HepG2 (cell line): ENCODE measurements around the gene PPP1R16B. TPM values are rescaled to one million over a fixed set of nuclear protein-coding genes. Genes with fewer than 3 reads are reported as not detected.

Source experiments
- DRAP1 ChIP-seq: IDR thresholded peaks from 2 replicates; pipeline ENCODE4 v1.6.1; 2016; ENCODE audit warnings: missing genetic modification reagents, missing compliant biosample characterization
- HCFC1 ChIP-seq: fragments of 150-350 bp; IDR thresholded peaks from 2 replicates; pipeline ENCODE4 v1.6.1; 2014; ENCODE audit warnings: low read depth, low read length
- HNRNPH1 ChIP-seq: fragments of 200-400 bp; formaldehyde crosslinking; optimal IDR thresholded peaks from 2 replicates; pipeline ENCODE3; 2017; ENCODE audit warnings: mild to moderate bottlenecking, low read depth, low read length
- MIER3 ChIP-seq: IDR thresholded peaks from 2 replicates; pipeline ENCODE4 v1.6.1; 2016; ENCODE audit warnings: missing compliant biosample characterization, borderline replicate concordance
- NFE2L2 ChIP-seq: fragments of 150-350 bp; IDR thresholded peaks from 2 replicates; pipeline ENCODE4 v1.6.1; 2014; ENCODE audit warnings: low read length
- UBTF ChIP-seq: sonication (generic); formaldehyde crosslinking; IDR thresholded peaks from 2 replicates; pipeline ENCODE4 v1.4.0; 2020; ENCODE audit warnings: mild to moderate bottlenecking, missing genetic modification reagents
- ZBTB20 ChIP-seq: sonication (generic); formaldehyde crosslinking; IDR thresholded peaks from 2 replicates; pipeline ENCODE4 v1.8.1; 2023; ENCODE audit warnings: missing genetic modification reagents, low read depth, mild to moderate bottlenecking, borderline replicate concordance
- ZBTB42 ChIP-seq: sonication (generic); formaldehyde crosslinking; IDR thresholded peaks from 2 replicates; pipeline ENCODE4 v1.5.0; 2020; ENCODE audit warnings: mild to moderate bottlenecking, missing genetic modification reagents
- ZFP41 ChIP-seq: sonication (generic); formaldehyde crosslinking; IDR thresholded peaks from 2 replicates; pipeline ENCODE4 v1.4.0; 2020; ENCODE audit warnings: mild to moderate bottlenecking, missing genetic modification reagents, borderline replicate concordance
- ZKSCAN1 ChIP-seq: fragments of 150-350 bp; IDR thresholded peaks from 2 replicates; pipeline ENCODE4 v1.6.1; 2014; ENCODE audit warnings: low read length
- ZNF207 ChIP-seq: fragments of 450-650 bp; IDR thresholded peaks from 2 replicates; pipeline ENCODE4 v1.6.1; 2016; ENCODE audit warnings: antibody characterized with exemption, borderline replicate concordance
- ZNF256 ChIP-seq: sonication (generic); formaldehyde crosslinking; conservative IDR thresholded peaks from 2 replicates; pipeline ENCODE4 v1.4.0; 2020; ENCODE audit warnings: missing genetic modification reagents
- ZNF512 ChIP-seq: sonication (generic); formaldehyde crosslinking; IDR thresholded peaks from 2 replicates; pipeline ENCODE4 v1.4.0; 2020; ENCODE audit warnings: mild to moderate bottlenecking, missing genetic modification reagents
- ZNF563 ChIP-seq: sonication (generic); formaldehyde crosslinking; IDR thresholded peaks from 2 replicates; pipeline ENCODE4 v1.8.0; 2022; ENCODE audit warnings: mild to moderate bottlenecking, moderate library complexity, missing genetic modification reagents
- ZNF572 ChIP-seq: sonication (generic); formaldehyde crosslinking; IDR thresholded peaks from 2 replicates; pipeline ENCODE4 v1.5.1; 2020; ENCODE audit warnings: mild to moderate bottlenecking, missing genetic modification reagents
- ZNF660 ChIP-seq: sonication (generic); formaldehyde crosslinking; IDR thresholded peaks from 2 replicates; pipeline ENCODE4 v1.5.1; 2020; ENCODE audit warnings: mild to moderate bottlenecking, low read depth, missing genetic modification reagents, borderline replicate concordance
- polyA plus RNA-seq, 8 experiments: library from polyadenylated mRNA; depleted of rRNA in 3 of 8; stranded (reverse) in 7 of 8; unstranded in 1 of 8; fragments of >200 nt; fragmentation: Illumina TruSeq in 4 of 8; extraction: Trizol in 4 of 8; gene quantifications; 2 replicates each; pipeline versions ENCODE4 v1.2.1 to v1.2.3, GENCODE V29; 2011 to 2016; ENCODE audit warnings: low read depth in 4 of 8, missing spikeins in 1 of 8, mixed read lengths in 1 of 8; ENCODE audit not compliant: insufficient read depth in 1 of 8
- total RNA-seq, 5 experiments: library from RNA; depleted of rRNA; stranded (reverse); fragments of >200 nt; fragmentation: Illumina TruSeq; extraction: Trizol; gene quantifications; 2 replicates each; pipeline ENCODE4 v1.2.3, GENCODE V29; 2016; ENCODE audit warnings: low read depth in 1 of 5
- TF ChIP-seq, protein P1 (sequence below): sonication (generic); formaldehyde crosslinking; IDR thresholded peaks from 2 replicates; pipeline ENCODE4 v1.4.0; 2020; ENCODE audit warnings: mild to moderate bottlenecking, low read depth, missing genetic modification reagents
- TF ChIP-seq, protein P2 (sequence below): sonication (generic); formaldehyde crosslinking; conservative IDR thresholded peaks from 2 replicates; pipeline ENCODE4 v1.4.0; 2020; ENCODE audit warnings: missing genetic modification reagents

PPP1R16B gene
- total and polyA plus RNA-seq, 2 of the 13 experiments (the other 11 are each of a cell fraction or from before 2014, with no cell fraction given), result 0.02 to 0.11 TPM

DNA sequence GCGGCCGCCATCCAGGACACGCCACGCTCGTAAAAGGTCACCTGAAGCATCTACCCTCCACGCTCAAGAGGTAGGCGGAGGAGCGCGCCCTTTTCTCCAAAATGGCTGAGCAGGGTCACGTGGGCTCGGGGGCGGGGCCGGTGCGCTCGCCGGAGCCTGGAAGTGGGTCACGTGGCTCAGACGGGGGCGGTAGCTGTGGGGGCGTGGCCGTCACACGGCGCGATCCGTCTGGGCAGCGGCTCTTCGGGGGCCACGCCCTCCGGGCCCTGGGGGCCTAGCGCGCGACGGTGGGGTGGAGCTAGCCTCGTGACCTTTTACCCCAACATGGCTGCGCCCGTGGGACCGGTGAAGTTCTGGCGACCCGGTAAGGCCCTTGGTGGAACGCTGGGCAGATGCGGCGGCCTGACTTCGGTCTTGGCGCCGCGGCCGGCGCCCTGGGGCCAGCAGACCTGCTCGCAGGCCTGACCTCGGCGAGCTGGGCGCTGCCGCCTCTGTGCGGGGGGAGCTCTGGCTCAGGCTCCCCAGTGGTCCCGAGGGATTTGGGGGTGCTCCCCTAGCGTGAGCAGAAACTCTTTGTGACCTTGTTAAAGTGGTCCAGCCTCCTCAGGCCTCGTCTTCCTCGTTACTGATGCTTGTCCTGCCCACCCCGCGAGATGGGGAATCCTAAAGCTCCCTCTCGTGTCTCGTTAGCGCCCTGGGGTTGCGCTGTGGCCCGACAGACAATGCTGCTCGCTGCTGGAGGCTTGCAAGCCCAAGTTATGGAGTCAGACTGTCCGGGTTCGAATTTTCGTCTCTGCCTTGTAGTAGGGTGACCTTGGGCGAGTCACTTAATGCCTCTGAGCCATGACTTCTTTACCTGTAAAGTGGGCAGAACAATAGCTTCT lies 156.8 kb downstream of the PPP1R16B start, which contains the start of gene DHX35 (continued):
- TF ChIP-seq, protein P1, sequence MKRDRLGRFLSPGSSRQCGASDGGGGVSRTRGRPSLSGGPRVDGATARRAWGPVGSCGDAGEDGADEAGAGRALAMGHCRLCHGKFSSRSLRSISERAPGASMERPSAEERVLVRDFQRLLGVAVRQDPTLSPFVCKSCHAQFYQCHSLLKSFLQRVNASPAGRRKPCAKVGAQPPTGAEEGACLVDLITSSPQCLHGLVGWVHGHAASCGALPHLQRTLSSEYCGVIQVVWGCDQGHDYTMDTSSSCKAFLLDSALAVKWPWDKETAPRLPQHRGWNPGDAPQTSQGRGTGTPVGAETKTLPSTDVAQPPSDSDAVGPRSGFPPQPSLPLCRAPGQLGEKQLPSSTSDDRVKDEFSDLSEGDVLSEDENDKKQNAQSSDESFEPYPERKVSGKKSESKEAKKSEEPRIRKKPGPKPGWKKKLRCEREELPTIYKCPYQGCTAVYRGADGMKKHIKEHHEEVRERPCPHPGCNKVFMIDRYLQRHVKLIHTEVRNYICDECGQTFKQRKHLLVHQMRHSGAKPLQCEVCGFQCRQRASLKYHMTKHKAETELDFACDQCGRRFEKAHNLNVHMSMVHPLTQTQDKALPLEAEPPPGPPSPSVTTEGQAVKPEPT (CRISPR knock-in tag), result peak; percentile 45; the same call in 1 of the 2 replicates
- TF ChIP-seq ZNF207, result 0 out of 2 replicates have a peak, but pooled peaks have one; percentile 74
- TF ChIP-seq, protein P2, sequence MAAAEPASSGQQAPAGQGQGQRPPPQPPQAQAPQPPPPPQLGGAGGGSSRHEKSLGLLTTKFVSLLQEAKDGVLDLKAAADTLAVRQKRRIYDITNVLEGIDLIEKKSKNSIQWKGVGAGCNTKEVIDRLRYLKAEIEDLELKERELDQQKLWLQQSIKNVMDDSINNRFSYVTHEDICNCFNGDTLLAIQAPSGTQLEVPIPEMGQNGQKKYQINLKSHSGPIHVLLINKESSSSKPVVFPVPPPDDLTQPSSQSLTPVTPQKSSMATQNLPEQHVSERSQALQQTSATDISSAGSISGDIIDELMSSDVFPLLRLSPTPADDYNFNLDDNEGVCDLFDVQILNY (CRISPR knock-in tag), result peak; percentile 87
- TF ChIP-seq UBTF (CRISPR knock-in tag), result peak; percentile 97
- TF ChIP-seq ZNF512, result no peak; the same call in 1 of the 2 replicates
- peak; percentile 95 for TF ChIP-seq ZBTB42 (CRISPR knock-in tag)
- no peak for TF ChIP-seq NFE2L2
- no peak; the same call in 1 of the 2 replicates for TF ChIP-seq ZFP41
- peak; percentile 55 for TF ChIP-seq MIER3
- peak; percentile 61; the same call in 1 of the 2 replicates for TF ChIP-seq HCFC1
- peak; percentile 32; the same call in 1 of the 2 replicates for TF ChIP-seq ZBTB20 (CRISPR knock-in tag)
- peak; percentile 95 for TF ChIP-seq ZNF256
- TF ChIP-seq ZNF563 (CRISPR knock-in tag), result peak; percentile 94
- TF ChIP-seq HNRNPH1, result no peak
- peak; percentile 98 for TF ChIP-seq DRAP1
- TF ChIP-seq ZNF660, result no peak
- TF ChIP-seq ZNF572 (CRISPR knock-in tag), result peak; percentile 61; the same call in 1 of the 2 replicates
- TF ChIP-seq ZKSCAN1, result no peak; the same call in 1 of the 2 replicates
